Prostate gland (tissue), 2 donors: Measurements from ENCODE around the gene ACTN4. TPM values are rescaled to one million over a fixed set of nuclear protein-coding genes. Genes with fewer than 3 reads are reported as not detected.

Experiments used
- DNase-seq: peaks from one replicate; pipeline ENCODE4 v3.0.0-alpha.2; 2019; ENCODE audit warnings: low spot score
- H3K27ac ChIP-seq, 2 donors: fragments of 200-600 bp; sonication (generic); 2 replicates each; pipeline ENCODE4 v1.5.1; 2017 to 2019
- H3K27me3 ChIP-seq: fragments of 200-600 bp; sonication (generic); replicated peaks from 2 replicates; pipeline ENCODE4 v1.5.1; 2019; ENCODE audit not compliant: insufficient read depth
- H3K36me3 ChIP-seq, 2 donors: fragments of 200-600 bp; sonication (generic); 1 replicate in 1 of 2; 2 replicates in 1 of 2; pipeline versions ENCODE4 v1.5.1 to v1.8.1; 2017 to 2019
- H3K4me1 ChIP-seq: fragments of 200-600 bp; sonication (generic); replicated peaks from 2 replicates; pipeline ENCODE4 v1.5.1; 2019
- H3K4me3 ChIP-seq, 2 donors: fragments of 200-600 bp; sonication (generic); 2 replicates each; pipeline ENCODE4 v1.5.1; 2017 to 2019
- H3K9me3 ChIP-seq: fragments of 200-600 bp; sonication (generic); 2 replicates; pipeline ENCODE4 v1.5.1; 2017
- CTCF ChIP-seq, 4 experiments: fragments of 200-600 bp in 2 of 4; fragments of 450-650 bp in 2 of 4; sonication (generic) in 2 of 4; IDR thresholded peaks; 1 replicate in 3 of 4; 2 replicates in 1 of 4; pipeline ENCODE4 v1.5.1; 2016 to 2019; ENCODE audit warnings: antibody characterized with exemption in 4 of 4, mild to moderate bottlenecking in 2 of 4, moderate library complexity in 2 of 4
- POLR2A ChIP-seq: fragments of 450-650 bp; IDR thresholded peaks from one replicate; pipeline ENCODE4 v1.6.1; 2016; ENCODE audit warnings: antibody characterized with exemption, mild to moderate bottlenecking
- POLR2AphosphoS5 ChIP-seq: sonication (generic); formaldehyde crosslinking; IDR thresholded peaks from one replicate; pipeline ENCODE4 v1.6.1; 2017; ENCODE audit warnings: antibody characterized with exemption
- WGBS: methylation state at CpG from one replicate; pipeline ENCODE4 v1.1.5; 2018; 5-methylcytosine and 5-hydroxymethylcytosine counted together
- intact Hi-C: fragments of 100-400 bp; cut with DNase I; formaldehyde crosslinking; loops from one replicate; pipeline ENCODE4 v1.14.2; 2022
- total RNA-seq, 2 donors: library from RNA; depleted of rRNA; stranded (reverse); fragments of >200 nt; gene quantifications; one replicate each; pipeline ENCODE4 v1.1.0, GENCODE V29; 2016

Gene ACTN4
- total RNA-seq, 2 donors from 2014 or later, result 312 to 330 TPM

- no peaks in the 10 kb centered on the region for H3K36me3 ChIP-seq
- no peak for DNase-seq
- intact Hi-C loops, result no loop called here
- H3K27me3 ChIP-seq, result no peaks in the 10 kb centered on the region
- TF ChIP-seq POLR2AphosphoS5 (no peak), CTCF (IDR thresholded peaks at IDR 0.05) (no peak), POLR2A (no peak)
- WGBS, result 94% methylated on average over 2 of the region's 2 CpGs
- no peaks in the 10 kb centered on the region for H3K4me1 ChIP-seq
- no peak overlapping the region for H3K4me3 ChIP-seq
- no peaks in the 10 kb centered on the region for H3K9me3 ChIP-seq
- no peak overlapping the region for H3K27ac ChIP-seq
Observed at GRCh38 chr19:38740932-38741331, 93.5 kb downstream of the ACTN4 start.

GRCh38 chr19:38741670-38742069, 94.2 kb downstream of the ACTN4 start:
- intact Hi-C loops, result no loop called here
- WGBS, result 97% methylated on average over 15 of the region's 15 CpGs
- Histone ChIP-seq H3K36me3 (no peaks in the 10 kb centered on the region), H3K9me3 (no peaks in the 10 kb centered on the region), H3K27me3 (no peaks in the 10 kb centered on the region), H3K4me3 (no peak overlapping the region), H3K27ac (no peak overlapping the region), H3K4me1 (no peaks in the 10 kb centered on the region)
- no peak for DNase-seq
- no peak for TF ChIP-seq CTCF (IDR thresholded peaks at IDR 0.05)
- no peak for TF ChIP-seq POLR2A
- TF ChIP-seq POLR2AphosphoS5, result no peak

GRCh38 chr19:38742296-38742695, 94.8 kb downstream of the ACTN4 start:
- Histone ChIP-seq H3K36me3 (no peaks in the 10 kb centered on the region), H3K27me3 (no peaks in the 10 kb centered on the region), H3K4me3 (no peak overlapping the region), H3K27ac (no peak overlapping the region), H3K4me1 (no peaks in the 10 kb centered on the region), H3K9me3 (no peaks in the 10 kb centered on the region)
- intact Hi-C loops, result no loop called here
- WGBS, result 96% methylated on average over 9 of the region's 9 CpGs
- TF ChIP-seq POLR2A, result no peak
- no peak for TF ChIP-seq POLR2AphosphoS5
- TF ChIP-seq CTCF (IDR thresholded peaks at IDR 0.05), result no peak
- DNase-seq, result no peak

- Histone ChIP-seq H3K4me1 (no peaks in the 10 kb centered on the region), H3K9me3 (no peaks in the 10 kb centered on the region), H3K27ac (no peak overlapping the region), H3K4me3 (no peak overlapping the region), H3K27me3 (no peaks in the 10 kb centered on the region), H3K36me3 (no peaks in the 10 kb centered on the region)
- intact Hi-C loops, result no loop called here
- no peak for DNase-seq
- WGBS, result 84% methylated on average over 6 of the region's 6 CpGs
- TF ChIP-seq POLR2A, result no peak
- TF ChIP-seq CTCF (IDR thresholded peaks at IDR 0.05), result no peak
- no peak for TF ChIP-seq POLR2AphosphoS5
Observed at GRCh38 chr19:38742906-38743305, 95.5 kb downstream of the ACTN4 start.

GRCh38 chr19:38743394-38744297, 96.2 kb downstream of the ACTN4 start:
- H3K27me3 ChIP-seq, result no peaks in the 10 kb centered on the region
- intact Hi-C loops, result no loop called here
- no peak overlapping the region for H3K4me3 ChIP-seq
- no peak for DNase-seq
- TF ChIP-seq POLR2AphosphoS5 (no peak), CTCF (IDR thresholded peaks at IDR 0.05) (no peak), POLR2A (no peak)
- no peaks in the 10 kb centered on the region for H3K36me3 ChIP-seq
- no peaks in the 10 kb centered on the region for H3K4me1 ChIP-seq
- 75% methylated on average over 18 of the region's 20 CpGs for WGBS
- H3K27ac ChIP-seq, result no peak overlapping the region
- H3K9me3 ChIP-seq, result no peaks in the 10 kb centered on the region
